HG03354 (cell line): ENCODE data around the gene PODN.

Experiments used
- ATAC-seq: cut with Tn5 transposase; IDR thresholded peaks from one replicate; pipeline ENCODE4 v1.9.1; 2021; ENCODE audit warnings: mild to moderate bottlenecking; ENCODE audit not compliant: unreplicated experiment, poor library complexity, severe bottlenecking

The PODN gene

DNA sequence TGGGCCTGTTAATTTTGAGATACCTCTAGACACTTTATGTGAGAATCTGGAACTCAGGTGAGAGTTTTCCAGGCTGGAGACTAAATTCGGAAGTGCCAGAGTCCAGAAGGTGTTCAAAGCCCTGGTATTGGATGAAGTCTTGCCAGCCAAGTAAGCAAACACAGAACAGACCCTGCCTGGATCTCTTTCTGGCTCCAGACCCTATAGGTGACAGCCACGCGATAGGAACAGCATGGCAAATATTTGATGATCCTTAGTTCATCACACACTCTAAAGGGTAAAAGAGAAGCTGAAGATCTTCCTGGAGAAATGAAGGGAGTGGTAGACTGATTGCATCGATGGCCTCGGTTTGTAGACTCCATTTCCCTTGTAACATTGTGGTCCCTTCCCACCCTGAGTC lies 49.7 kb downstream of the PODN start:
- no peak for ATAC-seq

DNA sequence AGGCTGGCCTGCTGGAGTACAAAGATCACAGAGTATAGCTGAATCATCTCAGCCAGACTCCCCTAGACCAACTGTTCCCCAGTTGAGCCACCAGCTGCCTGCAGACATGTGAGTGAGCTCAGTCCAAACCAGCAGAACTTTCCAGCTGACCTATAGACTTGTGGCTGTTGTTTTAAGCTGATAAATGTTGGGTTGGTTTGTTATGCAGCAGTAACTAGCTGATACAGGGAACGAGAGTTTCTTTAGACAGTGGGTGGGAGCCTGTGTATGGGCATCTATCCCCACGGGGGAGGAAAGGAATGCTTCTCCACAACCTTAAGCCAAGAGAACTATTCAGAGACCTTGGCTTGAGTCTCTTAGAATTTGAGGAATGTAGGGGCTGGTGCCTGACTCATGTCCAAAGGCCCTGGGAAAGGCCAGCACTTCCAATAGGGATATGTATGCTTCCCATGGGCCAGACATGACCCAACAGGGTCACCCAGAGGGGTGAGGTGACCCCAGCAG lies 50.3 kb downstream of the PODN start:
- ATAC-seq, result no peak

DNA sequence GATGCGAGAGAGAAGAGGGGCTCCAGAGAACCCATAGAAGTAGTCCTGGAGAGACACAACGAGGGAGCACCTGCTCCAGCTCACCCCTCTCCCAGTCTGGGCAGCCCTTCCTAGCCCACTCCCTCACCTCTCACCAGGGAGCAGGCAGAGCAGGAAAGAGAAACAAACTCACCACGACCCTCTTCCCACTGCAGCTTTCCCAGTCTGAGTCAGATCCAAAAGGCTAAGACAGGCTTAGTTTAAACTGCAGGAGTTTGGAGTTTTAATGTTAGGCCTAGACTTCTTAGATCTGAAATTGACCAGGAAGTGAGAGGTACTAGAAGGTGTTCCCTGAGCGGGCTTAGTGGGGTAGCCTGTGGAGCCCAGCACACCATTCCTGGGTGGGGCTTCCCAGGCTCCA lies 50.8 kb downstream of the PODN start:
- no peak for ATAC-seq

DNA sequence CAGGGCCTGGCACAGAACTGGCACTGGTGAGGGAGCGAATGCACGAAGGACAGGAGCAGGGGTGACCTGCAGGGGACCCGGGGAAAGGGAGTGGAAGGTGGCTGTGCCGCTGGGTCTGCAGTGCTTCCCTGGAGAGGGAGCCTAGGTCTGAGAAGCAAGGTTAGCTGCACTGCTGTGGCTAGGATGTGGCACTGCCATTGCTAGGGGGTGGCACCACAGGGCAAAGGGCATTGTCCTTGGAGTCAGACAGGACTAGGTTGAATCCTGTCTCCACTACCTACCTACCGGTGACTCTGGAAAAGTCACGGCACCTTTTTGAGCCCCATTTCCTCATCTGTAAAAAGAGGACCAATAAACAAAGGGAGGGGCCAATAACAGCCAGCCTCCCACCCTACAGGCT lies 52.1 kb downstream of the PODN start:
- no peak for ATAC-seq

DNA sequence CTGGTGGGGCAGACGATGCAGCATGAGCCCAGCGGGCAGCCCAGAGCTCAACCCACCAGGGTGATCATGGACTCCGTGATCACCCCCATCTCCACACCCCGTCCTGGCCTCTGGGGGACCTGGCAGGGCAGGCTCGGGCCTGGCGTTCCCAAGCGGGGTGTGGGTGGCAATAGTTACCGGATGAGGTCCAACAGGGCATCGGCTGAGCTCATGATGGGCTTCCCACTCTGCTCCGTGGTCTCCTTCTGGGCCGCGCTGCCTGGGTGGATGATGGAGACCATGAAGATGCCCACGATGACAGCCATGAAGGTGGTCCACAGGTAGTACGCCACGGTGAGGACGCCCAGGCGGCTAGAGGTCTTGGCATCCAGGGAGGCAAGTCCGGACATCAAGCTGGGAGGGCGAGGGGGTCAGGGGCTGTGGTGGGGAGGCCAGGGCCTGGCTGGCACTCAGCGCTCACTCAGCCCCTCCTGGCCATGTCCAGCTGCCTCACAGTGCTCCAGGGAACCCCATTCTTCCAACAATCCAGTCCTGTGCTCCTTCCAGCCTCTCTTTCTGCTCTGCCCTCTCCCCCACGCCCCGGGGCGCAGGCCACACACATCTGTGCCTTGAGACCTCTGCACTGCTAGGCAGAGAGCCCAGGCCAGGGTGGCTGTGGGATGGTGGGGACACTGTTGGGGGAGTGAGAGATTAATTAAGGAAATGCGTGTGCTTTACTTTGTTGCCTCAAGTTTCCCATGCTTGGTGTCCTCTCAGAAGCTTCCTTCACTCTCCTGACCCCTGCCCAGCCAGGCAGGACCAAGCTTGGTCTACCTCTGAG lies 52.8 kb downstream of the PODN start:
- no peak for ATAC-seq

DNA sequence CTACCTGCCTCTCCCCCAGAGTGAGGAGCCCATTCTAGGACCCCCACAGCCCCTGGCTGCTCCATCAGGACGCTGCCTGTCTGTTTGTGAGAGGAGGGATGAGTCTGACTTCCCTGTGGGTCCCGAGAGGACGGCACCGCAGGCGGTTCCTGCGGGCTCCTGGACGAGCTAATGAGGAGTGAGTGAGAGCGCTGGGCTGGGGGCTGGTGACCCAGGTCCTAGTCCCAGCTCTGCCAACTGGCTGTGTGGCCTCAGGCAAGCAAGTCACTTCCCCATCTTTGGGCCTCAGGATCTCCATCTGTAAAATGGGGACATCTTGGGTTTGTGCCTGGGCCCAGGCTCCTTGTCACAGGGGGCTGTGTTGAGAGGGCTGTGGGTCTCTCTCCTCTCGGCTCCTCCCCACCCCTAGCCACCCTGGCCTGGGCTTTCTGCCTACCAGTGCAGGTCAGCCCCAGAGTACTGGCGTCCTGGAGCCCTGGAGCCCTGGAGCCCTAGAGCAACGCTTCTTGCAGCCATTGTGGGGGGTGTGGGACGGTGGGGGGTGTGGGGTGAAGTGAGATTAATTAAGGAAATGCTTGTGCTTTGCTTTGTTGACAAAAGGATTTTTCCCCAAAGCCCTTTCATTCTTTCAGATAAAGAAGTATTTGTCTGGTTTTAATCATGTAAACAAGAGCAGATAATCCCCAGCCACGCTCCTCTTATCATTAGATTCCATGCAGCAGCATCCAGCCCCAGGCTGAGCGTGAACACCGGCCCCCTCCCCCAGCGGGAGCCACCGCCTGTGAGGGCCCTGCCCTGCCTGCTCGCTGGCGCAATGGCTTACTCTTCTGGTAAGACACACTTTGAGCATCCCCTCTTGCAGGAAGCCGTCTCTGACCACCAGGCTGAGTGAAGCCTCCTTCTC lies 53.6 kb downstream of the PODN start:
- no peak for ATAC-seq

GRCh38 chr1:53116307-53116810 lies 54.3 kb downstream of the PODN start:
- no peak for ATAC-seq

- ATAC-seq, result no peak
Measured at GRCh38 chr1:53116933-53117600, 55.1 kb downstream of the PODN start.

GRCh38 chr1:53117836-53118235 lies 55.8 kb downstream of the PODN start:
- ATAC-seq, result no peak

DNA sequence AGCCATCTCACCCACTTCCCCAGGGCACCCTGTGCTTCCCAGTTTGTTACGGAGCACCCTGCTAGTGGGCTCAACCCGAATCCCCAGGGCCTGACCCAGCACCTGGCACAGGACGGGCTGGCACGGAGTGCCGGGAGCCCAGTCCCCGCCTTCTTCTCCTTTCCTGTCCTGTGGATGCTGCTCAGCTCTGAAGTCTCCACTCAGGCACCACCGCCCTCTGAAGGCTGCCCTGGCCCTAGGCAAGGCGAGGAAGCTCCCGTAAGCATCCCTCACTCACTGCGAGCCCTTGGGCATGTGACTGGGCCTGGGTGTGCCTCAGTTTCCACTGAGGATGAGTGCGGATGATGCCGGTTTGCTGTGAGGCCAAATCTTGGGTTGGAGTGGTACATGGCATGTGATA lies 58.6 kb downstream of the PODN start:
- ATAC-seq, result no peak

DNA sequence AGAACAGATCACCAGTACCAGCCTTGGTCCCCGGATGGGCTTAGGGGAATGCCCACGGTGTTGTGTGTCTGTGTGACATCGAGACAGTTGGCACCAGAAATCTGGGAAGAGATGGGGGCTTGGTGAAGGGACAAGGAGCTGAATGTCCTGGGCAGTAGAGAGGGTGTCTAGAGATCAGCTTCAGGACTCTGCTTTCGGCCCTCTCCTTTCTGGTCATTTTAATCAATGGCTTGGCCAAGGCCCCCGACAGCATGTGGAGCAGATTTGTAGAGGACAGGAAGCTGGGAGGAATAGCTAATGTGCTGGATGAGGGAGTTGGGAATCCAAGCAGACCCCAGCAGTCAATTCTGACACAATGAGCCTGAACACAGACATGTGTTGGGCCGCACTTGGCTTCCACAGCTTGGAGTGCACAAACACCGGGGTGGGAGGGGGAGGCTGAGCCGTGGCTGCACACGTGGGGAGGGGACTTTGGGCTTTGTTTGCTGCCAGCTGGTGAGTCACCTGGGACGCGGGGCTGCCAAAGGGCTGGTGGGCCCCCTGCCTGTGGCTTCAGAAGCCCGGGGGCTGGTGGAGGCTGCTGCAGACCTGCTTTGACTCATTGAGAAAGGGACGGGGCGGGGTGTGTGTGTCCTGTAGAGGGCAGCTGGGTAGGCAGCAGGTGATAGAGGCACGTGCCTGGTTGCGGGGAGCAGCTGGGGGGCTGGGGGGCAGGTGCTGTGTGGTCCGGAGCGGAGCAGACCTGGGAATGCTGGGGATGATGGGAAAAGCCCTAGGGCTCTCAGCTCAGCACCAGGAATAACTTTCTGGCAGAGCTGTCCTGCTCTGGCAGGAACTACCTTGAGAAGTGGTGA lies 59.5 kb downstream of the PODN start:
- no peak for ATAC-seq

DNA sequence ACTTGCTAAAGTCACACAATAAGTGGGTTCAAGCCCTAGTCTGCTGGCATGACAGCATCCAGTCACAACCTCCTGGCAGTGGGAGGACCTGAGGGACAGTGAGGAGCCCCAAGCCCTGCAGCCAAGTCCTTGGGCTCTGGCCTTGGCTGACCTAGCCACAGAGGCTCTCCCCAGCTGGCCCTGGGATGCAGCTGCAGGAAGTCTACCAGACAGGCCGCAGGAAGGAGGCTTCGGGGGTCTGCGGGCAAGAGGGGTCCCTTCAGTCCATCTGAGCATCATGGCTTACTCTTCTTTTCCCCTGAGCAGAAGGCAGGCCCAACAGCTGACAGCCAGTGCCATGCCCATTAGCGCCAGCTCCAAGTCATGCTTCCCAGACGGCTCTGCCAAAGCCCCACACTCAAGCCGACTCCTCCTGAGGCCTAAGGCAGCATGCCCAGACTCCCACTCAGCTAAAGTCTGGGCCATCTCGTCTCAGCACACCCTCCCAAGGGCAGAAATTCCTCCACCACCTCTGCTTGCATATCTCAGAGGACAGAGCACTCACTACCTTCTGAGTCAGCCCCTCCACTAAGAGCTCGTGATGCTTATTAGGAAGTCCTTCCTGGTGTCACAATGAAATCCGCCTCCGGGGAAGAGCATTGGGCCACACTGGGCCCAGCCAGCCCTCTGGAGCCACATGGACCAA lies 60.3 kb downstream of the PODN start:
- ATAC-seq, result no peak

DNA sequence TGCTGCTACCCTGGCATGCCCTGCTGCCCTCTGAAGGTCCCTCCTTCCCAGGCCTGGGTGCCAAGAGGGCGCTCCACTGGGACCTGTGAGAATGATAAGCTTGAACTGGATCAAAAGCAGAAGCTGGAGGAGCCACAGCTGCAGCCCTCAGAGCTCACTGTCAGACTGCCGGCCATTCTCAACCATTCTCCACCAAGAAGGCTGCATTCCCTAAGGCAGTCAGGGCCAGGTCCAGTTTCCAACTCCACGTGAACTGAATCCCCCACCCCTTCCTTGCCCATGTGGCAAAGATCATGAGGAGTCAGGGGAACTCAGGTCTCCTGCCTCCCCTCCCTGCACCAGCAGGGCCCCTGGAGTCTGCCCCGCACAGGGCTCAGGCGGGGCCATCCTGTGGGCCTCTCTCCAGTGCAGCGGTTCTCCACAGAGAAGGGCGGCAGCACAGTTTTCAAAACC lies 61.0 kb downstream of the PODN start:
- no peak for ATAC-seq

DNA sequence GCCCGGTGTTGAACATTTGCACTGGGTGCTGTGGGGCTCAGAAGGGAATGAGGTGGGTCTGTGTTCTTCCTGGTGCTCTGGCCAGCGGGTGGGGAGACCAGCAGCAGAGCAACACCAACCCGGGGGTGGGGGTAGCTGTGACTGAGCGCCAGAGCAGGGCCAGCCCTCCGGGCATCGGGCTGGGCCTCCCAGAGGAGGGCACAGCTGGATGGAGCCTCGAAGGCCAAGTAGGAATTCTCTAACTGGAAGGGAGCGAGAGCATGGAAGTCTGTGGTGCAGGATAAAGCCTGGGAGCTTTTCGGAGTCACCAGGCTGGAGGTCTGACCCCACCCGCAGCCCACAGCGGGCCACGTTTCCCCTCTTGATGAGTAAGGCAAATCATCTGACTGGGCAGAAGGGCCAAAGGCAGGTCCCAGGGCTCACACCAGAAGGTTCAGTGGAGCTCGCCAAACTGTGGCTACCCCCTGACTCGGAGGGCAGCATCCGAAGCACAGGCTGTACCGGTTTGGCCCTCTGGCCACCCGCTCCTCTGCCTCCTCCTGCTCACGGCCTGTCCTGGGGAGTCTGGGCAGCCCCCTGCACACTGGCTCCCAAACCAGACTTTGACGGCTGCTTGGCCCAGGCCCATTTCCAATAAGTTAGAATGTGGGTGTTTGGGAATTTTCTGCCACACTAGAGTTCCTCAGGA lies 61.6 kb downstream of the PODN start:
- ATAC-seq, result no peak

DNA sequence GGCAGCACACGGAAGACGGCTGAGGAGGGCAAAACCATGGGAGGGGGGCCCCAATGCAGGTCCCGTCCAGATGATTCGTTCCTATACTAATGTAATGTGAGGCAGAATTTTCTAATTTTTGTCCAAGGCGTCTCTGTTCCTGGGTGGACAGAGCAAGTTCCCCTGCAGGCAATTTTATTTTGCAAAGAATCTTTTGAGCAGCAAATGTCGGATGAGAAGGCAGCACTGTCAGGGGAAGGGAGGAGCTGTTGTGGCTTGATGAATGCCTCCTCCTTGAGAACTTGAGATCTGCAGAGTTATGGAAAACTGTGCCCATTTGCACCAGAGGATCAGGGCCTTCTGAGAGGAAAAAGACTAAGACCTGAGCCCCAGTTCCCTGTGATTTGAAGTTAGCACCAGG lies 63.1 kb downstream of the PODN start:
- ATAC-seq, result no peak

DNA sequence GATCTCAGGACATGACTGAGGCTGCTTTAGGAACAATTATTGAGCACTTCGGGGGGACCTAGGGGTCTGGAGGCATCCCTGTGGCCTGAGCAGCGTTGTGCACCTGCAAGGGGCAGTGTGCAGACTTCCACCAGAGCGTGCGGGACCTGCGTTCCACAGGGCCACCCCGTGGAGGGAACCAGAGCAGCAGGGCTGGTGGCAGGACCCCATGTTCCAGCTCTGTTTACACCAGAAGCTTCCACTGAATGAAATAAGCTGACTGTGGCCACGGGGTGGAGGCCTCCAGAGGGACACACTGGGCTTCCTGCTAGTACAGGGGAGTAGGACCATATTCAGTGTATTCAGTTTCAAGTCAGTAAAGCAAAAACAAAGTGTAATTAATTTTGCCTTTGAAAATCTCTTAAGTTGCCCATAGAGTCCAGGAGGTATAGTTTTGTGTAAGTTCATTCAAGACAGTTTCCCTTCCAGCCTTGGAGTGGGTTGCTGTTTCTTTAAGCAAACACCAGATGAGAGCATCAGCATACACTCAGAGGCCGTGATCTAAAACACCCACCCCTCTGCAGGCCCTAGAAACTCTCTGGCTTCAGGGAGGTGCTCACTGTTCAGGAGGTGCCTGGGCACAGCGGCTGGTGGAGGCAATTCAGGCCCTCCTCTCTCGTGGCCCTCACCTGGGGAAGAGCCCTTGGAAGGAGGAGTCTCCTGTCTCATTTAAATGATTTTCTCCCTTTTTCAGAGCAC lies 63.8 kb downstream of the PODN start:
- ATAC-seq, result no peak

DNA sequence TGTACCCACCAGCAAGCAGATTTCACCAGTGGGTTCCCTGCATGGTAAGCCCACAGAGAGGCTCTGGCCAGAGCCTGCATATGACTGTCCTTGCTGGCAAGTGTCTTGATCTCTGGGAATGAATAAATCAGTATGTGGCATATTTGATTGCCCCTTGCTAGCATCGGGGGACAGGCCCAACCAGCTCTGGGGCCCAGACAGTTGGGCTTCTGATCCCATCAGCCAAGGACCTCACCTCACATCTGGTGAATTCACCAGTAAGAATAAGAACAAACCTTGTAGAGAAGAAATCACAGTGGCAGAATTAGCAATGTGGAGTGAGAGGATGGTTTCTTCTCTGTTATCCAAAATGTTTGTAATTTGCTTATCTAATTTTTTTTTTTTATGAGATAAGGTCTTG lies 64.5 kb downstream of the PODN start:
- ATAC-seq, result no peak
